ENCODE measurements around the gene ALOX12B. TPM values are rescaled to one million over a fixed set of nuclear protein-coding genes. Genes with fewer than 3 reads are reported as not detected.
A peak's percentile ranks its signal among the peaks of the same experiment; 100 is the strongest.
"Not testable (repeated sequence)": the region's sequence is repeated elsewhere in the genome, so short reads cannot be mapped to it uniquely, and the experiment has no call there.

The ALOX12B gene
- total RNA-seq, 1 donor from 2014 or later: 0.35 TPM

DNA sequence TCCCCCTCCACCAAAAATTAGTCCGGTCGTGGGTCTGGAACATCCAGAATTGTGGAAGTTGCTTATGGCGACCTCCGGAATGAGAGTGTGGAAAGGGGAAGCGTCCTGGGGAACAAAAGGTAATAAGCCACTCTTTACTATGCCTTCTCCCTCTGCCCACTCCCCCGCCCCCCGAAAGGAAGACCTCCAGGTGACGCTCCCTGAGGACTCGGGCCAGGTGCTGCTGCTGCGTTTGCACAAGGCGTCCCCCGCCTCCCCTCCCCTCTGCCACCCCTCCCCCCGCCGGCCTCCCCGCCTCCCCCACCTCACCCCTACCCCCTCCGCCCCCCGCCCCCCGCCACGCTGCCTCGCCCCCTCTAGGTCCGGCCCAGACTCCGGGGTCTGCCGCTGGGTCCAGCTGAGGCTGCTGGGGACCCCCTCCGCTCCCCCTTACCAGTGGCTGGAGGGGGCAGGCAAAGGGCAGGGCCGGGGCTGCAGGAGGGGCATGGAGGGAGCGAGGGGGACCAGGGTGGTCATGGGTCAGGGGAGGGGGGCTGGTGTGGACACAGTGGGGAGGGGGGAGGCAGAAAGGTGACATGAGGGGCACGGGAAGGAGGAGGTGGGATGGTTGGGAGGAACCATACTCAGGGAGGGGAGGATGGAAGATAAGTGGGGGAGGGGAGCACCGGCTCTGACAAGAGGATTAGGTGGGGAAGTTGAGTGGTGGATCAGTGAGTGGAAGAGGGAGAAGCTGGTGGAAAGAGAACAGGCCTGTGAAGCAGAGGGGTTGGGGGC lies 23.6 kb downstream of the ALOX12B start:
- TF ChIP-seq, protein P1, sequence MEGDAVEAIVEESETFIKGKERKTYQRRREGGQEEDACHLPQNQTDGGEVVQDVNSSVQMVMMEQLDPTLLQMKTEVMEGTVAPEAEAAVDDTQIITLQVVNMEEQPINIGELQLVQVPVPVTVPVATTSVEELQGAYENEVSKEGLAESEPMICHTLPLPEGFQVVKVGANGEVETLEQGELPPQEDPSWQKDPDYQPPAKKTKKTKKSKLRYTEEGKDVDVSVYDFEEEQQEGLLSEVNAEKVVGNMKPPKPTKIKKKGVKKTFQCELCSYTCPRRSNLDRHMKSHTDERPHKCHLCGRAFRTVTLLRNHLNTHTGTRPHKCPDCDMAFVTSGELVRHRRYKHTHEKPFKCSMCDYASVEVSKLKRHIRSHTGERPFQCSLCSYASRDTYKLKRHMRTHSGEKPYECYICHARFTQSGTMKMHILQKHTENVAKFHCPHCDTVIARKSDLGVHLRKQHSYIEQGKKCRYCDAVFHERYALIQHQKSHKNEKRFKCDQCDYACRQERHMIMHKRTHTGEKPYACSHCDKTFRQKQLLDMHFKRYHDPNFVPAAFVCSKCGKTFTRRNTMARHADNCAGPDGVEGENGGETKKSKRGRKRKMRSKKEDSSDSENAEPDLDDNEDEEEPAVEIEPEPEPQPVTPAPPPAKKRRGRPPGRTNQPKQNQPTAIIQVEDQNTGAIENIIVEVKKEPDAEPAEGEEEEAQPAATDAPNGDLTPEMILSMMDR (conservative IDR thresholded peaks at IDR 0.05; ENCODE audit: low read depth, low read length): no peak
- H3K4me3 ChIP-seq (ENCODE audit: low read depth, low read length): no peak overlapping the region
- DNase-seq (ENCODE audit: low read depth): no peak

DNA sequence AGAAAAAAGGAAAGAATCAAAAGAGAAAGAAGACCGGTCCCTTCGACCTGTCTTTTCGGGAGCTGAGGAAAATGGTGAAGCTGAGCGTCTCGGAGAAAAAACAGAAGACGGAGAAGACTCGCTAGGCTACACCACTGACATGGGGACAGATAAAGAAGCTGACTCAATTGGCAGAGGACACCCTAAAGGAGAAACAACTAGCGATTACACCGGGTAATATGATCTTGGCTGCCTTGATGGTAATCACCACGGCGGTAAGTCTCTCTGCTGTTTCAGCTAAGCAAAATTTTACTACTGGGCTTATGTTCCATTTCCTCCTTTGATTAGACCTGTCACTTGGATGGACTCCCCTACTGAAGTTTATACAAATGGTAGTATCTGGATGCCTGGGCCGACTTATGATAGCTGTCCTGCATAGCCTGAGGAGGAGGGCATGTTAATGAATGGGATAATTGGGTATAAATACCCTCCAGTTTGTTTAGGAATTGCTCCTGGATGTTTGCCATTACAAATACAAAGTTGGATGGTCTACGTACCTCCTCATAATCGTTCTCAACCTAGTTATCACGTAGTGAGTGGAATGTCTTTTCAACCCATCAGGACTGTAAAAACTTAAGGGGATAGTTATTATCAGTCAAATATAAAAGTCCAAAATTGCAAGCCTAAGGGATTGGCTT lies 24.6 kb downstream of the ALOX12B start:
- no peak overlapping the region for H3K4me3 ChIP-seq (ENCODE audit: low read depth, low read length)
- TF ChIP-seq, protein P1 (conservative IDR thresholded peaks at IDR 0.05; ENCODE audit: low read depth, low read length): no peak
- no peak for DNase-seq (ENCODE audit: low read depth)

DNA sequence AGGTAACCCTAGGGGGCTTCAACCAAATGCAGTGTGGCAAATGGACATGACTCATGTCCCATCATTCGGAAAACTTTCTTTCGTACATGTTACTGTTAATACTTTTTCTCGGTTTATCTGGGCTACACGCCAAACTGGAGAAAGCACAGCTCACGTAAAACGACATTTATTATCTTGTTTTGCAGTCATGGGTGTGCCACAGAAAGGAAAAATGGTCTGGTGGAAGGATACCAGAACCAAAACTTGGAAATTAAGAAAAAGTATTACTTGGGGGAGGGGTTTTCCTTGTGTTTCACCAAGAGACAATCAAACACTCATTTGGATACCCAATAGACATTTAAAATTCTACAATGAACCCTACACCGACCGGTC lies 25.1 kb downstream of the ALOX12B start:
- TF ChIP-seq, protein P1 (conservative IDR thresholded peaks at IDR 0.05; ENCODE audit: low read depth, low read length): no peak
- H3K4me3 ChIP-seq (ENCODE audit: low read depth, low read length): no peak overlapping the region
- DNase-seq (ENCODE audit: low read depth): no peak

DNA sequence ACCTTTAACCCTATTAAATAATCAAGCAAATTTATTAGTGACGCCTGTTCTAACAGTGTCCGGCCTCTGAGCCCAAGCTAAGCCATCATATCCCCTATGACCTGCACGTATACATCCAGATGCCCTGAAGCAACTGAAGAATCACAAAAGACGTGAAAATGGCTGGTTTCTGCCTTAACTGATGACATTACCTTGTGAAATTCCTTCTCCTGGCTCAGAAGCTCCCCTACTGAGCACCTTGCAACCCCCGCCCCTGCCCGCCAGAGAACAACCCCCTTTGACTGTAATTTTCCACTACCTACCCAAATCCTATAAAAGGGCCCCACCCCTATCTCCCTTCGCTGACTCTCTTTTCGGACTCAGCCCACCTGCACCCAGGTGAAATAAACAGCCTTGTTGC lies 25.7 kb downstream of the ALOX12B start:
- DNase-seq (ENCODE audit: low read depth); H3K4me3 ChIP-seq (ENCODE audit: low read depth, low read length): not testable (repeated sequence)

DNA sequence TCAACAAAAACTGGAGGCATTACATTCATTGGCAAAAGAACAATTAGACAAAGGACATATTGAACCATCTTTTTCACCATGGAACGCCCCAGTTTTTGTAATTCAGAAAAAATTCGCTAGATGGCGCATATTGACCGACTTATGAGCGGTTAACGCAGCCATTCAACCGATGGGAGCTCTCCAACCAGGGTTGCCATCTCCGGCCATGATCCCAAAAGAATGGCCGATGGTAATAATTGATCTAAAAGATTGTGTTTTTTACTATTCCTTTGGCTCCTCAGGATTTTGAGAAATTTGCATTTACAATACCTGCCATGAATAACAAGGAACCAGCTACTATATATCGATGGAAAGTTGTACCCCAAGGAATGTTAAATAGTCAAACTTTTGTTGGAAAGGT lies 27.2 kb downstream of the ALOX12B start:
- DNase-seq (ENCODE audit: low read depth): no peak
- no peak overlapping the region for H3K4me3 ChIP-seq (ENCODE audit: low read depth, low read length)
- TF ChIP-seq, protein P1 (conservative IDR thresholded peaks at IDR 0.05; ENCODE audit: low read depth, low read length): peak; percentile 69

DNA sequence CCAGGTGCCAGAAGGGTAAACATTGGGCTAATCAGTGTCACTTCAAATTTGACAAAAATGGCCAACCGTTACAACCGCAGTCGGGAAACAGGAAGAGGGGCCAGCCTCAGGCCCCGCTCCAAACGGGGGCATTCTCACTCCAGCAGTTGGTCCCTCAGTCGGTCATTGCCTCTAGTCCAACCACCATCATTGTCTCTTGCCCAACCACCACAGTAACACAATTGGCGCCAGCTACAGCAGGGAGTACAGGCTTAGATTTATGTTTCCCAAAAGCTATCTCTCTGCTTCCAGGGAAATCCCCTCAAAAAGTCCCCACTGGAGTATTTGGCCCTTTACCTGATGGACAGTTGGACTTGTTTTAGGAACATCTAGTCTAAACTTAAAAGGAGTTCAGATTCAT lies 28.4 kb downstream of the ALOX12B start:
- DNase-seq (ENCODE audit: low read depth): no peak
- TF ChIP-seq, protein P1 (conservative IDR thresholded peaks at IDR 0.05; ENCODE audit: low read depth, low read length): no peak
- H3K4me3 ChIP-seq (ENCODE audit: low read depth, low read length): no peak overlapping the region

DNA sequence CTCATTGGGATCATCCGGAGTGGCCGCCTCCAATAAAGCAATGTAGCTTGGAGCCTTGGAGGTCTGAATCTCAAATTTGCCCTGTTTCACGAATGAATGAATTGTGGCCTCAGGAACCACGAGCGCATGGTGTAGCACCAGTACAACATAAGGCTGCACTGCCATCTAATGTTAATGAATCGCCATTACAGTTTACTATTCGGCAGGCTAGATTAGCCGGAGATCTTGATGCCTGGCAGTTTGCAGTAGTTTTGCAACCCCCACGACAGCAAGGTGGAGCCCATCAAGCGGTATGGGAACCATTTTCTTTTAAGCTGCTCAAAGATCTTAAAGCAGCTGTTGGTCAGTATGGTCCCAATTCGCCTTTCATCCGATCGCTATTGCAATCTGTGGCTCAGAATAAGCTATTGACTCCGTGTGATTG lies 29.8 kb downstream of the ALOX12B start:
- no peak overlapping the region for H3K4me3 ChIP-seq (ENCODE audit: low read depth, low read length)
- no peak for DNase-seq (ENCODE audit: low read depth)
- TF ChIP-seq, protein P1 (conservative IDR thresholded peaks at IDR 0.05; ENCODE audit: low read depth, low read length): peak; percentile 73
